ENCODE measurements around the gene ZNF419. TPM values are rescaled to one million over a fixed set of nuclear protein-coding genes. Genes with fewer than 3 reads are reported as not detected.

Gene ZNF419
- polyA plus RNA-seq, 1 donor (not counting 4 experiments of a cell fraction or from before 2014, with no cell fraction given), result 11.9 TPM

GRCh38 chr19:57527136-57527881, 39.8 kb downstream of the ZNF419 start, which contains the start of gene ZNF549:
Gene ZNF549, plus strand, starts transcription at chr19:57527356. Its CDS starts 218 bp downstream, at chr19:57527574.
- DNase-seq (ENCODE audit: low read depth, low spot score), result peak; percentile 36
- no peak for TF ChIP-seq CTCF (optimal IDR thresholded peaks at IDR 0.05 in 1 of 3, IDR thresholded peaks at IDR 0.05 in 1 of 3, conservative IDR thresholded peaks at IDR 0.05 in 1 of 3; ENCODE audit: extremely low read depth in 1 of 3, insufficient read depth in 2 of 3, low read length in 3 of 3)
- no peak for TF ChIP-seq EZH2 (IDR thresholded peaks at IDR 0.05; ENCODE audit: low read length)
- Histone ChIP-seq H3K4me3 (ENCODE audit: control insufficient read depth in 2 of 3, extremely low read depth in 1 of 3, insufficient read depth in 2 of 3, low read depth in 1 of 3, low read length in 3 of 3) (peak within 1 kb of the TSS; percentile 83 to 96 (median 90)), H3K9ac (ENCODE audit: control insufficient read depth, extremely low read depth, insufficient read depth, low read length) (peak within 1 kb of the TSS; percentile 78), H3K79me2 (ENCODE audit: control insufficient read depth, insufficient read depth, low read length) (peaks cover 24% of the 10 kb centered on the region), H3K27ac (ENCODE audit: control insufficient read depth, insufficient read depth, low read length) (peak within 1 kb of the TSS; percentile 52), H4K20me1 (ENCODE audit: control insufficient read depth, extremely low read depth, insufficient read depth, low read length) (no peaks in the 10 kb centered on the region), H3K36me3 (ENCODE audit: control insufficient read depth in 2 of 2, extremely low read depth in 1 of 2, insufficient read depth in 2 of 2, low read length in 2 of 2) (peaks cover under 1 to 5% of the 10 kb centered on the region in 2 experiments), H2AFZ (ENCODE audit: control insufficient read depth, low read length) (peak within 1 kb of the TSS; percentile 93), H3K4me1 (ENCODE audit: control insufficient read depth, extremely low read depth, insufficient read depth, low read length) (peaks cover 3% of the 10 kb centered on the region), H3K27me3 (ENCODE audit: control insufficient read depth, extremely low read depth, insufficient read depth, low read length) (no peaks in the 10 kb centered on the region), H3K4me2 (ENCODE audit: control insufficient read depth, extremely low read depth, insufficient read depth, low read depth, low read length) (peak within 1 kb of the TSS; percentile 90), H3K9me3 (ENCODE audit: control insufficient read depth, low read depth, low read length) (peaks cover 2% of the 10 kb centered on the region), H3K9me1 (ENCODE audit: control insufficient read depth, extremely low read depth, insufficient read depth, low read length) (no peaks in the 10 kb centered on the region)
- dilution Hi-C loops (cut with MboI; ENCODE audit: extremely low pct_ligation_motif_present, low sequenced_read_pairs), result no loop called here
- peak; percentile 72 for FAIRE-seq

GRCh38 chr19:57537953-57538547, 50.5 kb downstream of the ZNF419 start:
- no peak for DNase-seq (ENCODE audit: low read depth, low spot score)
- no peak overlapping the region for H2AFZ ChIP-seq (ENCODE audit: control insufficient read depth, low read length)
- no peak overlapping the region for H3K4me2 ChIP-seq (ENCODE audit: control insufficient read depth, extremely low read depth, insufficient read depth, low read depth, low read length)
- FAIRE-seq, result no peak
- no peak overlapping the region for H3K9ac ChIP-seq (ENCODE audit: control insufficient read depth, extremely low read depth, insufficient read depth, low read length)
- no peaks in the 10 kb centered on the region for H3K4me1 ChIP-seq (ENCODE audit: control insufficient read depth, extremely low read depth, insufficient read depth, low read length)
- no peaks in the 10 kb centered on the region for H4K20me1 ChIP-seq (ENCODE audit: control insufficient read depth, extremely low read depth, insufficient read depth, low read length)
- no peaks in the 10 kb centered on the region for H3K27me3 ChIP-seq (ENCODE audit: control insufficient read depth, extremely low read depth, insufficient read depth, low read length)
- dilution Hi-C loops (cut with MboI; ENCODE audit: extremely low pct_ligation_motif_present, low sequenced_read_pairs), result no loop called here
- H3K9me1 ChIP-seq (ENCODE audit: control insufficient read depth, extremely low read depth, insufficient read depth, low read length), result no peaks in the 10 kb centered on the region
- no peak overlapping the region for H3K27ac ChIP-seq (ENCODE audit: control insufficient read depth, insufficient read depth, low read length)
- TF ChIP-seq CTCF (optimal IDR thresholded peaks at IDR 0.05 in 1 of 3, IDR thresholded peaks at IDR 0.05 in 1 of 3, conservative IDR thresholded peaks at IDR 0.05 in 1 of 3; ENCODE audit: extremely low read depth in 1 of 3, insufficient read depth in 2 of 3, low read length in 3 of 3) (no peak), EZH2 (IDR thresholded peaks at IDR 0.05; ENCODE audit: low read length) (no peak)
- H3K9me3 ChIP-seq (ENCODE audit: control insufficient read depth, low read depth, low read length), result peaks cover 45% of the 10 kb centered on the region
- peaks cover 5% of the 10 kb centered on the region for H3K79me2 ChIP-seq (ENCODE audit: control insufficient read depth, insufficient read depth, low read length)
- H3K36me3 ChIP-seq (ENCODE audit: control insufficient read depth in 2 of 2, extremely low read depth in 1 of 2, insufficient read depth in 2 of 2, low read length in 2 of 2), result peaks cover 31 to 33% of the 10 kb centered on the region in 2 experiments
- H3K4me3 ChIP-seq (ENCODE audit: control insufficient read depth in 2 of 3, extremely low read depth in 1 of 3, insufficient read depth in 2 of 3, low read depth in 1 of 3, low read length in 3 of 3), result no peak overlapping the region

Small RNA genes lying within 50 kb of the gene (small RNA-seq; reads per million reads assigned to genes)
- 0 reads per million in 3 experiments for gene VN1R107P (ENCODE audit: insufficient read length in 3 of 3, low read depth in 3 of 3, low replicate concordance in 1 of 3)

Other genes with a start within 250 kb of the ZNF419 start
- gene ZNF805, start 247.1 kb upstream of the ZNF419 start, polyA plus RNA-seq, result 3.2 to 5.8 TPM (median 4.3 TPM) in 3 replicates
- 10.3 to 16.9 TPM (median 15.2 TPM) in 3 replicates for gene ZNF460, start 207.3 kb upstream of the ZNF419 start, polyA plus RNA-seq
- 2.1 to 2.9 TPM (median 2.5 TPM) in 3 replicates for gene ZNF543, start 167.3 kb upstream of the ZNF419 start, polyA plus RNA-seq
- gene ZNF304, start 136.5 kb upstream of the ZNF419 start, polyA plus RNA-seq, result 7.4 to 8.1 TPM (median 7.7 TPM) in 3 replicates
- gene TRAPPC2B, start 124.2 kb upstream of the ZNF419 start, polyA plus RNA-seq, result 15.8 to 22.2 TPM (median 20.8 TPM) in 3 replicates
- 1.4 to 3.2 TPM (median 2.8 TPM) in 3 replicates for gene ZNF547, start 124.2 kb upstream of the ZNF419 start, polyA plus RNA-seq
- 8.5 to 11.4 TPM (median 10.8 TPM) in 3 replicates for gene ZNF548, start 97.9 kb upstream of the ZNF419 start, polyA plus RNA-seq
- gene ZNF17, start 76.6 kb upstream of the ZNF419 start, polyA plus RNA-seq, result 4.8 to 5.4 TPM (median 5.0 TPM) in 3 replicates
- 5.7 to 6.8 TPM (median 6.3 TPM) in 3 replicates for gene ZNF749, start 52.4 kb upstream of the ZNF419 start, polyA plus RNA-seq
- gene VN1R1, start 30.6 kb upstream of the ZNF419 start, polyA plus RNA-seq, result 0.09 to 0.46 TPM (median 0.17 TPM) in 3 replicates
- gene ZNF772, start 10.2 kb upstream of the ZNF419 start, polyA plus RNA-seq, result 5.2 to 5.4 TPM (median 5.3 TPM) in 3 replicates
- gene ZNF773, start 12.2 kb downstream of the ZNF419 start, polyA plus RNA-seq, result 5.4 to 8.8 TPM (median 7.9 TPM) in 3 replicates
- 5.6 to 7.7 TPM (median 6.3 TPM) in 3 replicates for gene ZNF549, start 39.6 kb downstream of the ZNF419 start, polyA plus RNA-seq
- gene ZNF550, start 72.1 kb downstream of the ZNF419 start, polyA plus RNA-seq, result 6.2 to 8.9 TPM (median 7.3 TPM) in 3 replicates
- 4.4 to 5.5 TPM (median 5.0 TPM) in 3 replicates for gene ZNF416, start 91.2 kb downstream of the ZNF419 start, polyA plus RNA-seq
- gene ZIK1, start 96.4 kb downstream of the ZNF419 start, polyA plus RNA-seq, result 3.5 to 4.5 TPM (median 3.9 TPM) in 3 replicates
- 3.6 to 4.2 TPM (median 3.9 TPM) in 3 replicates for gene ZNF530, start 112.1 kb downstream of the ZNF419 start, polyA plus RNA-seq
- 10.7 to 12.9 TPM (median 12.1 TPM) in 3 replicates for gene ZNF134, start 126.5 kb downstream of the ZNF419 start, polyA plus RNA-seq
- 9.4 to 19.5 TPM (median 15.5 TPM) in 3 replicates for gene ZNF211, start 145.4 kb downstream of the ZNF419 start, polyA plus RNA-seq
- gene ZSCAN4, start 181.2 kb downstream of the ZNF419 start, polyA plus RNA-seq, result 0.08 to 0.26 TPM (median 0.18 TPM) in 3 replicates
- gene ZNF551, start 194.2 kb downstream of the ZNF419 start, polyA plus RNA-seq, result 7.2 to 8.5 TPM (median 8.3 TPM) in 3 replicates
- gene ZNF154, start 221.5 kb downstream of the ZNF419 start, polyA plus RNA-seq, result 1.7 to 2.8 TPM (median 2.3 TPM) in 3 replicates
- 3.7 to 4.7 TPM (median 4.4 TPM) in 3 replicates for gene ZNF671, start 239.9 kb downstream of the ZNF419 start, polyA plus RNA-seq

All from keratinocyte (primary cell).